ENCODE data around the gene NLGN2. TPM values are rescaled to one million over a fixed set of nuclear protein-coding genes. Genes with fewer than 3 reads are reported as not detected.
A peak's percentile ranks its signal among the peaks of the same experiment; 100 is the strongest.

NLGN2 gene
- total RNA-seq, 1 experiment from 2014 or later = 76.7 TPM

DNA sequence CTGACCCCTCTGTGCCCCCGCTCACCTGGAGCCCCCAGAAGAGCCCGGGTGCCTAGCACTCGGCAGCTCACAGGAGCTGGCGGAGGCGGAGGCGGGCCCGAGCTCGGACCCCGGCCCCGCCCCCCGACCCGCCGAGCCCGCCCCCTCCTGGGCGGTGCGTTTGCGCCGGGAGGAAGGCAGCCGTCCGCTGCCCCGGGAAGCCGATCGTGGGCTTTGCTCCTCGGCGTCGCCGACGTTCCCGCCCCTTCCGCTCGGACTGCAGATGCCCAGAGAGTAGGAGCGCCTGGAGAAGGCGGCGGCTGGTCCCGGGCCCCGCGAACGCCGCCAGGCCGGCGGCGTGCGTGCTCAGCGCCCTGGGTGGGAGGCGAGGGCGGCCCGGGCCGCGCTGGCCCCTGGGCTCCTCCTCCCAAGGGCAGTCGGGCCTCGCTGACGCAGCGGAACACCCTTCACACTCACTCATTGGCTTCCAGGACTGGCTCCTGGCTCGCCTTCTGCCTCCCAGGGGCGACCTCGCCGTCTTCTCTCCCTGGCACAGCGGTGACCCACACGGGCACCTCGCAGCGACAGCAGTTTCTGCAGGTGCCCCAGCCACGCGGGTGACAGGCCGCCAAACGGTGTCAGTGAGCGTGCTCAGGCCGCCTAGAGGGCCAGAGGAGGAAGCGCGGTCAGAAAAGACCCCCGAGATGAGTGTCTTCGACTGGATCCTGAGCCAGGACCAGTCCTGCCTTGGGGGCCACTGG, 13.0 kb upstream of the NLGN2 start, which contains the start of gene PLSCR3:
Gene PLSCR3, minus strand, starts transcription at position 74 of the 740 bp plus-strand sequence. CDS start 415 bp downstream, outside the sequence.
- Mint-ChIP-seq H3K27me3 (ENCODE audit: low read depth) (no peaks in the 10 kb centered on the region; the same call in 1 of the 2 replicates), H3K27ac (peak within 1 kb of the TSS; percentile 85), H3K9me3 (no peaks in the 10 kb centered on the region), H3K36me3 (peaks cover 13% of the 10 kb centered on the region), H3K4me3 (peak within 1 kb of the TSS; percentile 90), H3K4me1 (peaks cover 11% of the 10 kb centered on the region)
- DNase-seq (ENCODE audit: low spot score) (peak; percentile 87), ATAC-seq (peak; percentile 78)
- CTCF ChIA-PET = interaction anchor here (0.6 to 4.1 kb wide), 34 partner anchors 9 to 323 kb away, joined by 3 to 59 read pairs (median 7); partner anchors contain the start of genes ACAP1, CHRNB1, FGF11 and NLGN2
- POLR2A ChIA-PET = interaction anchor here (0.9 to 2.1 kb wide), 4 partner anchors 9 to 18 kb away, joined by 3 to 10 read pairs (median 6); partner anchors contain the start of gene TMEM256
- TF ChIP-seq FOXP1 (CRISPR knock-in tag; IDR thresholded peaks at IDR 0.05; ENCODE audit: borderline replicate concordance) (peak; percentile 59), NR2C2 (CRISPR knock-in tag; IDR thresholded peaks at IDR 0.05) (no peak), SP1 (CRISPR knock-in tag; conservative IDR thresholded peaks at IDR 0.05) (peak; percentile 78), HMGA2 (CRISPR knock-in tag; IDR thresholded peaks at IDR 0.05) (no peak), ZNF317 (CRISPR knock-in tag; IDR thresholded peaks at IDR 0.05; ENCODE audit: borderline replicate concordance, low read depth) (0 out of 2 replicates have a peak, but pooled peaks have one; percentile 48), TEAD1 (CRISPR knock-in tag; IDR thresholded peaks at IDR 0.05) (peak; percentile 72; the same call in 1 of the 2 replicates), ZNF121 (CRISPR knock-in tag; IDR thresholded peaks at IDR 0.05) (no peak), ZNF423 (CRISPR knock-in tag; IDR thresholded peaks at IDR 0.05) (no peak), NFATC4 (CRISPR knock-in tag; IDR thresholded peaks at IDR 0.05) (no peak), GABPB1 (CRISPR knock-in tag; IDR thresholded peaks at IDR 0.05) (0 out of 2 replicates have a peak, but pooled peaks have one; percentile 13), ETV6 (CRISPR knock-in tag; IDR thresholded peaks at IDR 0.05) (peak; percentile 30)
- TF ChIP-seq, protein P1, sequence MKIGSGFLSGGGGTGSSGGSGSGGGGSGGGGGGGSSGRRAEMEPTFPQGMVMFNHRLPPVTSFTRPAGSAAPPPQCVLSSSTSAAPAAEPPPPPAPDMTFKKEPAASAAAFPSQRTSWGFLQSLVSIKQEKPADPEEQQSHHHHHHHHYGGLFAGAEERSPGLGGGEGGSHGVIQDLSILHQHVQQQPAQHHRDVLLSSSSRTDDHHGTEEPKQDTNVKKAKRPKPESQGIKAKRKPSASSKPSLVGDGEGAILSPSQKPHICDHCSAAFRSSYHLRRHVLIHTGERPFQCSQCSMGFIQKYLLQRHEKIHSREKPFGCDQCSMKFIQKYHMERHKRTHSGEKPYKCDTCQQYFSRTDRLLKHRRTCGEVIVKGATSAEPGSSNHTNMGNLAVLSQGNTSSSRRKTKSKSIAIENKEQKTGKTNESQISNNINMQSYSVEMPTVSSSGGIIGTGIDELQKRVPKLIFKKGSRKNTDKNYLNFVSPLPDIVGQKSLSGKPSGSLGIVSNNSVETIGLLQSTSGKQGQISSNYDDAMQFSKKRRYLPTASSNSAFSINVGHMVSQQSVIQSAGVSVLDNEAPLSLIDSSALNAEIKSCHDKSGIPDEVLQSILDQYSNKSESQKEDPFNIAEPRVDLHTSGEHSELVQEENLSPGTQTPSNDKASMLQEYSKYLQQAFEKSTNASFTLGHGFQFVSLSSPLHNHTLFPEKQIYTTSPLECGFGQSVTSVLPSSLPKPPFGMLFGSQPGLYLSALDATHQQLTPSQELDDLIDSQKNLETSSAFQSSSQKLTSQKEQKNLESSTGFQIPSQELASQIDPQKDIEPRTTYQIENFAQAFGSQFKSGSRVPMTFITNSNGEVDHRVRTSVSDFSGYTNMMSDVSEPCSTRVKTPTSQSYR (CRISPR knock-in tag; IDR thresholded peaks at IDR 0.05) = no peak
- TF ChIP-seq, protein P2, sequence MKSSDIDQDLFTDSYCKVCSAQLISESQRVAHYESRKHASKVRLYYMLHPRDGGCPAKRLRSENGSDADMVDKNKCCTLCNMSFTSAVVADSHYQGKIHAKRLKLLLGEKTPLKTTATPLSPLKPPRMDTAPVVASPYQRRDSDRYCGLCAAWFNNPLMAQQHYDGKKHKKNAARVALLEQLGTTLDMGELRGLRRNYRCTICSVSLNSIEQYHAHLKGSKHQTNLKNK (CRISPR knock-in tag; IDR thresholded peaks at IDR 0.05) = no peak
- TF ChIP-seq, protein P3, sequence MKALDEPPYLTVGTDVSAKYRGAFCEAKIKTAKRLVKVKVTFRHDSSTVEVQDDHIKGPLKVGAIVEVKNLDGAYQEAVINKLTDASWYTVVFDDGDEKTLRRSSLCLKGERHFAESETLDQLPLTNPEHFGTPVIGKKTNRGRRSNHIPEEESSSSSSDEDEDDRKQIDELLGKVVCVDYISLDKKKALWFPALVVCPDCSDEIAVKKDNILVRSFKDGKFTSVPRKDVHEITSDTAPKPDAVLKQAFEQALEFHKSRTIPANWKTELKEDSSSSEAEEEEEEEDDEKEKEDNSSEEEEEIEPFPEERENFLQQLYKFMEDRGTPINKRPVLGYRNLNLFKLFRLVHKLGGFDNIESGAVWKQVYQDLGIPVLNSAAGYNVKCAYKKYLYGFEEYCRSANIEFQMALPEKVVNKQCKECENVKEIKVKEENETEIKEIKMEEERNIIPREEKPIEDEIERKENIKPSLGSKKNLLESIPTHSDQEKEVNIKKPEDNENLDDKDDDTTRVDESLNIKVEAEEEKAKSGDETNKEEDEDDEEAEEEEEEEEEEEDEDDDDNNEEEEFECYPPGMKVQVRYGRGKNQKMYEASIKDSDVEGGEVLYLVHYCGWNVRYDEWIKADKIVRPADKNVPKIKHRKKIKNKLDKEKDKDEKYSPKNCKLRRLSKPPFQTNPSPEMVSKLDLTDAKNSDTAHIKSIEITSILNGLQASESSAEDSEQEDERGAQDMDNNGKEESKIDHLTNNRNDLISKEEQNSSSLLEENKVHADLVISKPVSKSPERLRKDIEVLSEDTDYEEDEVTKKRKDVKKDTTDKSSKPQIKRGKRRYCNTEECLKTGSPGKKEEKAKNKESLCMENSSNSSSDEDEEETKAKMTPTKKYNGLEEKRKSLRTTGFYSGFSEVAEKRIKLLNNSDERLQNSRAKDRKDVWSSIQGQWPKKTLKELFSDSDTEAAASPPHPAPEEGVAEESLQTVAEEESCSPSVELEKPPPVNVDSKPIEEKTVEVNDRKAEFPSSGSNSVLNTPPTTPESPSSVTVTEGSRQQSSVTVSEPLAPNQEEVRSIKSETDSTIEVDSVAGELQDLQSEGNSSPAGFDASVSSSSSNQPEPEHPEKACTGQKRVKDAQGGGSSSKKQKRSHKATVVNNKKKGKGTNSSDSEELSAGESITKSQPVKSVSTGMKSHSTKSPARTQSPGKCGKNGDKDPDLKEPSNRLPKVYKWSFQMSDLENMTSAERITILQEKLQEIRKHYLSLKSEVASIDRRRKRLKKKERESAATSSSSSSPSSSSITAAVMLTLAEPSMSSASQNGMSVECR (CRISPR knock-in tag; IDR thresholded peaks at IDR 0.05; ENCODE audit: borderline replicate concordance) = peak; percentile 68; the same call in 1 of the 2 replicates
- TF ChIP-seq, protein P4, sequence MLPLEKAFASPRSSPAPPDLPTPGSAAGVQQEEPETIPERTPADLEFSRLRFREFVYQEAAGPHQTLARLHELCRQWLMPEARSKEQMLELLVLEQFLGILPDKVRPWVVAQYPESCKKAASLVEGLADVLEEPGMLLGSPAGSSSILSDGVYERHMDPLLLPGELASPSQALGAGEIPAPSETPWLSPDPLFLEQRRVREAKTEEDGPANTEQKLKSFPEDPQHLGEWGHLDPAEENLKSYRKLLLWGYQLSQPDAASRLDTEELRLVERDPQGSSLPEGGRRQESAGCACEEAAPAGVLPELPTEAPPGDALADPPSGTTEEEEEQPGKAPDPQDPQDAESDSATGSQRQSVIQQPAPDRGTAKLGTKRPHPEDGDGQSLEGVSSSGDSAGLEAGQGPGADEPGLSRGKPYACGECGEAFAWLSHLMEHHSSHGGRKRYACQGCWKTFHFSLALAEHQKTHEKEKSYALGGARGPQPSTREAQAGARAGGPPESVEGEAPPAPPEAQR (CRISPR knock-in tag; IDR thresholded peaks at IDR 0.05) = no peak
- TF ChIP-seq, protein P5, sequence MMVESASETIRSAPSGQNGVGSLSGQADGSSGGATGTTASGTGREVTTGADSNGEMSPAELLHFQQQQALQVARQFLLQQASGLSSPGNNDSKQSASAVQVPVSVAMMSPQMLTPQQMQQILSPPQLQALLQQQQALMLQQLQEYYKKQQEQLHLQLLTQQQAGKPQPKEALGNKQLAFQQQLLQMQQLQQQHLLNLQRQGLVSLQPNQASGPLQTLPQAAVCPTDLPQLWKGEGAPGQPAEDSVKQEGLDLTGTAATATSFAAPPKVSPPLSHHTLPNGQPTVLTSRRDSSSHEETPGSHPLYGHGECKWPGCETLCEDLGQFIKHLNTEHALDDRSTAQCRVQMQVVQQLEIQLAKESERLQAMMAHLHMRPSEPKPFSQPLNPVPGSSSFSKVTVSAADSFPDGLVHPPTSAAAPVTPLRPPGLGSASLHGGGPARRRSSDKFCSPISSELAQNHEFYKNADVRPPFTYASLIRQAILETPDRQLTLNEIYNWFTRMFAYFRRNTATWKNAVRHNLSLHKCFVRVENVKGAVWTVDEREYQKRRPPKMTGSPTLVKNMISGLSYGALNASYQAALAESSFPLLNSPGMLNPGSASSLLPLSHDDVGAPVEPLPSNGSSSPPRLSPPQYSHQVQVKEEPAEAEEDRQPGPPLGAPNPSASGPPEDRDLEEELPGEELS (CRISPR knock-in tag; IDR thresholded peaks at IDR 0.05) = peak; percentile 11; the same call in 1 of the 2 replicates
- TF ChIP-seq, protein P6, sequence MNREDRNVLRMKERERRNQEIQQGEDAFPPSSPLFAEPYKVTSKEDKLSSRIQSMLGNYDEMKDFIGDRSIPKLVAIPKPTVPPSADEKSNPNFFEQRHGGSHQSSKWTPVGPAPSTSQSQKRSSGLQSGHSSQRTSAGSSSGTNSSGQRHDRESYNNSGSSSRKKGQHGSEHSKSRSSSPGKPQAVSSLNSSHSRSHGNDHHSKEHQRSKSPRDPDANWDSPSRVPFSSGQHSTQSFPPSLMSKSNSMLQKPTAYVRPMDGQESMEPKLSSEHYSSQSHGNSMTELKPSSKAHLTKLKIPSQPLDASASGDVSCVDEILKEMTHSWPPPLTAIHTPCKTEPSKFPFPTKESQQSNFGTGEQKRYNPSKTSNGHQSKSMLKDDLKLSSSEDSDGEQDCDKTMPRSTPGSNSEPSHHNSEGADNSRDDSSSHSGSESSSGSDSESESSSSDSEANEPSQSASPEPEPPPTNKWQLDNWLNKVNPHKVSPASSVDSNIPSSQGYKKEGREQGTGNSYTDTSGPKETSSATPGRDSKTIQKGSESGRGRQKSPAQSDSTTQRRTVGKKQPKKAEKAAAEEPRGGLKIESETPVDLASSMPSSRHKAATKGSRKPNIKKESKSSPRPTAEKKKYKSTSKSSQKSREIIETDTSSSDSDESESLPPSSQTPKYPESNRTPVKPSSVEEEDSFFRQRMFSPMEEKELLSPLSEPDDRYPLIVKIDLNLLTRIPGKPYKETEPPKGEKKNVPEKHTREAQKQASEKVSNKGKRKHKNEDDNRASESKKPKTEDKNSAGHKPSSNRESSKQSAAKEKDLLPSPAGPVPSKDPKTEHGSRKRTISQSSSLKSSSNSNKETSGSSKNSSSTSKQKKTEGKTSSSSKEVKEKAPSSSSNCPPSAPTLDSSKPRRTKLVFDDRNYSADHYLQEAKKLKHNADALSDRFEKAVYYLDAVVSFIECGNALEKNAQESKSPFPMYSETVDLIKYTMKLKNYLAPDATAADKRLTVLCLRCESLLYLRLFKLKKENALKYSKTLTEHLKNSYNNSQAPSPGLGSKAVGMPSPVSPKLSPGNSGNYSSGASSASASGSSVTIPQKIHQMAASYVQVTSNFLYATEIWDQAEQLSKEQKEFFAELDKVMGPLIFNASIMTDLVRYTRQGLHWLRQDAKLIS (CRISPR knock-in tag; IDR thresholded peaks at IDR 0.05; ENCODE audit: borderline replicate concordance) = no peak
- TF ChIP-seq, protein P7, sequence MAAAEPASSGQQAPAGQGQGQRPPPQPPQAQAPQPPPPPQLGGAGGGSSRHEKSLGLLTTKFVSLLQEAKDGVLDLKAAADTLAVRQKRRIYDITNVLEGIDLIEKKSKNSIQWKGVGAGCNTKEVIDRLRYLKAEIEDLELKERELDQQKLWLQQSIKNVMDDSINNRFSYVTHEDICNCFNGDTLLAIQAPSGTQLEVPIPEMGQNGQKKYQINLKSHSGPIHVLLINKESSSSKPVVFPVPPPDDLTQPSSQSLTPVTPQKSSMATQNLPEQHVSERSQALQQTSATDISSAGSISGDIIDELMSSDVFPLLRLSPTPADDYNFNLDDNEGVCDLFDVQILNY (CRISPR knock-in tag; IDR thresholded peaks at IDR 0.05) = no peak

Measured in WTC11 (cell line).